ENCODE results near the gene CAPN13. TPM values are rescaled to one million over a fixed set of nuclear protein-coding genes. Genes with fewer than 3 reads are reported as not detected.

CAPN13 gene
- total RNA-seq, 1 donor from 2014 or later: not detected

DNA sequence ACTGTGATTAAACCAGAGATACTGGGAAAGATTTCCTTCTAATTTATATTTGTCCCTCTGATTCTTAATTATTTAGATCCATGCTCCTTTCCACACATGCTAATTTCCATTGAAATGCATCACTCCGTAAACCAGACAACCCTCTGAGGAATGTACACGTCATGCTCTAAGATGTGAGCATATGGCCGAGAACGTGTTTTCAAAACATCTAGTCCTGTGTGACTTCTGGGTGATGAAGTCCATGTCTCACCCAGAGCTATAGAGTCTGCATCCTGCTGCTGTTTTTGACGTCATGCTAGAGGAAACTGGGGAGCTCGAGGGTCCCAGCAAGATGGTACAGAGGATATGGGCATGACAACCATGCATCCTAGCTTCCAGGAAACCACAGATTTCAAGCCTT, 53.6 kb downstream of the CAPN13 start:
- H3K9me3 ChIP-seq (ENCODE audit: low read depth): no peaks in the 10 kb centered on the region
- H3K4me3 ChIP-seq: no peak overlapping the region
- Mint-ChIP-seq H3K36me3 (no peaks in the 10 kb centered on the region), H3K9me3 (no peaks in the 10 kb centered on the region), H3K4me1 (peaks cover 5% of the 10 kb centered on the region), H3K27ac (no peak overlapping the region), H3K27me3 (ENCODE audit: insufficient read depth, low read depth) (peaks cover 12% of the 10 kb centered on the region), H3K4me3 (no peak overlapping the region)
- H3K27me3 ChIP-seq: no peaks in the 10 kb centered on the region
- TF ChIP-seq EZH2phosphoT487 (IDR thresholded peaks at IDR 0.05) (no peak), CTCF (IDR thresholded peaks at IDR 0.05) (no peak)
- no peaks in the 10 kb centered on the region for H3K4me1 ChIP-seq
- DNase-seq (ENCODE audit: low spot score): no peak
- no peak overlapping the region for H3K9ac ChIP-seq
- no peak overlapping the region for H2AFZ ChIP-seq (replicated peaks)
- no peaks in the 10 kb centered on the region for H3K79me2 ChIP-seq (ENCODE audit: low read depth)
- no peak overlapping the region for H3K4me2 ChIP-seq
- H3K36me3 ChIP-seq: no peaks in the 10 kb centered on the region
- no peaks in the 10 kb centered on the region for H4K20me1 ChIP-seq (ENCODE audit: low read depth)
- H3K27ac ChIP-seq: no peak overlapping the region
- no peaks in the 10 kb centered on the region for H3F3A ChIP-seq (ENCODE audit: low read depth)

GRCh38 chr2:30752811-30753210, 54.4 kb downstream of the CAPN13 start:
- Histone ChIP-seq H4K20me1 (ENCODE audit: low read depth) (no peaks in the 10 kb centered on the region), H3K9ac (no peak overlapping the region), H3K9me3 (ENCODE audit: low read depth) (no peaks in the 10 kb centered on the region), H3K79me2 (ENCODE audit: low read depth) (no peaks in the 10 kb centered on the region), H3K36me3 (no peaks in the 10 kb centered on the region), H3K27me3 (no peaks in the 10 kb centered on the region), H3K4me2 (no peak overlapping the region), H3K4me3 (no peak overlapping the region), H3F3A (ENCODE audit: low read depth) (no peaks in the 10 kb centered on the region), H3K4me1 (no peaks in the 10 kb centered on the region), H3K27ac (no peak overlapping the region), H2AFZ (replicated peaks) (no peak overlapping the region)
- Mint-ChIP-seq H3K4me3 (no peak overlapping the region), H3K4me1 (peaks cover 5% of the 10 kb centered on the region), H3K9me3 (no peaks in the 10 kb centered on the region), H3K36me3 (no peaks in the 10 kb centered on the region), H3K27ac (no peak overlapping the region), H3K27me3 (ENCODE audit: insufficient read depth, low read depth) (peaks cover 12% of the 10 kb centered on the region)
- DNase-seq (ENCODE audit: low spot score): no peak
- TF ChIP-seq CTCF (IDR thresholded peaks at IDR 0.05) (no peak), EZH2phosphoT487 (IDR thresholded peaks at IDR 0.05) (no peak), EZH2 (IDR thresholded peaks at IDR 0.05) (no peak)

- no peak overlapping the region for H2AFZ ChIP-seq (replicated peaks)
- H3K36me3 Mint-ChIP-seq: no peaks in the 10 kb centered on the region
- H3K4me1 Mint-ChIP-seq: no peaks in the 10 kb centered on the region
- no peak for TF ChIP-seq EZH2 (IDR thresholded peaks at IDR 0.05)
- no peak for TF ChIP-seq CTCF (IDR thresholded peaks at IDR 0.05)
- TF ChIP-seq EZH2phosphoT487 (IDR thresholded peaks at IDR 0.05): no peak
- H3K36me3 ChIP-seq: no peaks in the 10 kb centered on the region
- no peak overlapping the region for H3K27ac ChIP-seq
- peaks cover 2% of the 10 kb centered on the region for H3K9me3 Mint-ChIP-seq
- no peak overlapping the region for H3K4me2 ChIP-seq
- H3K79me2 ChIP-seq (ENCODE audit: low read depth): no peaks in the 10 kb centered on the region
- H3F3A ChIP-seq (ENCODE audit: low read depth): no peaks in the 10 kb centered on the region
- H3K27me3 Mint-ChIP-seq (ENCODE audit: insufficient read depth, low read depth): peaks cover 7% of the 10 kb centered on the region
- no peak overlapping the region for H3K4me3 ChIP-seq
- H3K4me3 Mint-ChIP-seq: no peak overlapping the region
- no peaks in the 10 kb centered on the region for H3K27me3 ChIP-seq
- no peaks in the 10 kb centered on the region for H3K4me1 ChIP-seq
- H3K9me3 ChIP-seq (ENCODE audit: low read depth): no peaks in the 10 kb centered on the region
- no peaks in the 10 kb centered on the region for H4K20me1 ChIP-seq (ENCODE audit: low read depth)
- H3K27ac Mint-ChIP-seq: no peak overlapping the region
- no peak for DNase-seq (ENCODE audit: low spot score)
- no peak overlapping the region for H3K9ac ChIP-seq
Measured at GRCh38 chr2:30747206-30747605, 60.0 kb downstream of the CAPN13 start.

- H3K27me3 Mint-ChIP-seq (ENCODE audit: insufficient read depth, low read depth): peaks cover 3% of the 10 kb centered on the region
- Histone ChIP-seq H3K79me2 (ENCODE audit: low read depth) (no peaks in the 10 kb centered on the region), H3F3A (ENCODE audit: low read depth) (no peaks in the 10 kb centered on the region), H3K4me1 (no peaks in the 10 kb centered on the region), H3K36me3 (no peaks in the 10 kb centered on the region), H3K27me3 (no peaks in the 10 kb centered on the region), H2AFZ (replicated peaks) (no peak overlapping the region), H3K27ac (no peak overlapping the region), H3K9ac (no peak overlapping the region), H4K20me1 (ENCODE audit: low read depth) (no peaks in the 10 kb centered on the region), H3K9me3 (ENCODE audit: low read depth) (no peaks in the 10 kb centered on the region), H3K4me3 (no peak overlapping the region), H3K4me2 (no peak overlapping the region)
- TF ChIP-seq EZH2 (IDR thresholded peaks at IDR 0.05) (no peak), EZH2phosphoT487 (IDR thresholded peaks at IDR 0.05) (no peak), CTCF (IDR thresholded peaks at IDR 0.05) (no peak)
- H3K27ac Mint-ChIP-seq: no peak overlapping the region
- H3K36me3 Mint-ChIP-seq: no peaks in the 10 kb centered on the region
- H3K9me3 Mint-ChIP-seq: peaks cover 2% of the 10 kb centered on the region
- H3K4me3 Mint-ChIP-seq: no peak overlapping the region
- no peak for DNase-seq (ENCODE audit: low spot score)
- H3K4me1 Mint-ChIP-seq: no peaks in the 10 kb centered on the region
Measured at GRCh38 chr2:30744823-30745222, 62.4 kb downstream of the CAPN13 start.
